Effector CD8-positive, alpha-beta T cell (primary cell): Measurements from ENCODE around the gene ISLR2.
"Not testable (repeated sequence)": the region's sequence is repeated elsewhere in the genome, so short reads cannot be mapped to it uniquely, and the experiment has no call there.

ENCODE experiments used
- DNase-seq: peaks from one replicate; lab custom pipeline; 2025; lab: John Stamatoyannopoulos, UW

The ISLR2 gene

GRCh38 chr15:74156678-74157411 is 26.5 kb downstream of the ISLR2 start:
- DNase-seq, result no peak

- no peak for DNase-seq
Measured at GRCh38 chr15:74157868-74158827, 27.8 kb downstream of the ISLR2 start.

- DNase-seq, result no peak
Measured at GRCh38 chr15:74158855-74159650, 28.7 kb downstream of the ISLR2 start.

- DNase-seq, result no peak
Measured at GRCh38 chr15:74159773-74160172, 29.4 kb downstream of the ISLR2 start.

- DNase-seq, result not testable (repeated sequence)
Measured at GRCh38 chr15:74160390-74160789, 30.0 kb downstream of the ISLR2 start.

- DNase-seq, result not testable (repeated sequence)
Measured at GRCh38 chr15:74162195-74162536, 31.8 kb downstream of the ISLR2 start.

GRCh38 chr15:74165461-74165860 is 35.1 kb downstream of the ISLR2 start:
- no peak for DNase-seq

GRCh38 chr15:74167891-74168331 is 37.5 kb downstream of the ISLR2 start:
- DNase-seq, result no peak

- DNase-seq, result no peak
Measured at GRCh38 chr15:74168711-74169126, 38.3 kb downstream of the ISLR2 start.

GRCh38 chr15:74170071-74170844 is 39.9 kb downstream of the ISLR2 start:
- no peak for DNase-seq

- DNase-seq, result no peak
Measured at GRCh38 chr15:74170875-74171578, 40.6 kb downstream of the ISLR2 start.

GRCh38 chr15:74171965-74172541 is 41.7 kb downstream of the ISLR2 start:
- no peak for DNase-seq

GRCh38 chr15:74172701-74173379 is 42.5 kb downstream of the ISLR2 start:
- no peak for DNase-seq

GRCh38 chr15:74173380-74174218 is 43.2 kb downstream of the ISLR2 start, which contains the start of gene ISLR:
Gene ISLR, plus strand, starts transcription at chr15:74173710. Its CDS starts 1,149 bp downstream, at chr15:74174859.
- no peak for DNase-seq

- no peak for DNase-seq
Measured at GRCh38 chr15:74174219-74174957, 44.0 kb downstream of the ISLR2 start.

- DNase-seq, result no peak
Measured at GRCh38 chr15:74174958-74175253, 44.5 kb downstream of the ISLR2 start.

GRCh38 chr15:74175271-74176191 is 45.1 kb downstream of the ISLR2 start:
- no peak for DNase-seq
